ENCODE measurements around the gene TRIM43.
"Not testable (repeated sequence)": the region's sequence is repeated elsewhere in the genome, so short reads cannot be mapped to it uniquely, and the experiment has no call there.

TRIM43 gene

GRCh38 chr2:95642360-95642759 lies 50.6 kb downstream of the TRIM43 start:
- not testable (repeated sequence) for DNase-seq

- not testable (repeated sequence) for DNase-seq
These were observed 51.1 kb downstream of the TRIM43 start for GRCh38 chr2:95642951-95643350.

GRCh38 chr2:95645312-95645711 lies 53.5 kb downstream of the TRIM43 start:
- not testable (repeated sequence) for DNase-seq

GRCh38 chr2:95646274-95646994 lies 54.6 kb downstream of the TRIM43 start:
- not testable (repeated sequence) for DNase-seq

GRCh38 chr2:95648894-95649544 lies 57.2 kb downstream of the TRIM43 start:
- DNase-seq: not testable (repeated sequence)
